SK-N-SH (cell line): Measurements from ENCODE around the gene HAO2. TPM values are rescaled to one million over a fixed set of nuclear protein-coding genes. Genes with fewer than 3 reads are reported as not detected.
A peak's percentile ranks its signal among the peaks of the same experiment; 100 is the strongest.

Experiments
- CTCF ChIA-PET: fragments of 300-600, 350-600 bp; formaldehyde crosslinking; extraction: SDS; loops from one replicate; lab custom pipeline; 2021; lab: Yijun Ruan, JAX
- POLR2A ChIA-PET: fragments of 350-600 bp; sonication (Branson Sonifier 250); formaldehyde crosslinking; extraction: SDS; loops from one replicate; lab custom pipeline; 2020; ENCODE audit warnings: antibody characterized with exemption, inconsistent platforms; lab: Yijun Ruan, JAX
- DNase-seq: peaks from one replicate; pipeline ENCODE4 v3.0.0; 2012
- H2AFZ ChIP-seq: fragments of 200-600 bp; sonication (generic); 2 replicates; pipeline ENCODE4 v1.8.1; 2016; ENCODE audit warnings: antibody characterized with exemption, mild to moderate bottlenecking, low read depth
- H3F3A ChIP-seq: fragments of 200-600 bp; sonication (generic); replicated peaks from 2 replicates; pipeline ENCODE3; 2016; ENCODE audit warnings: antibody characterized with exemption, mild to moderate bottlenecking; ENCODE audit not compliant: insufficient read depth
- H3K27ac ChIP-seq, 2 experiments: fragments of 200-500 bp in 1 of 2; fragments of 200-600 bp in 1 of 2; sonication (Bioruptor generic) in 1 of 2; sonication (generic), shearing (Covaris generic) in 1 of 2; 2 replicates each; pipeline versions ENCODE4 v1.5.1 to v1.6.1; 2014 to 2016; ENCODE audit warnings: low read depth in 2 of 2, inconsistent platforms in 1 of 2, low read length in 1 of 2, mild to moderate bottlenecking in 1 of 2, mixed read lengths in 1 of 2
- H3K27me3 ChIP-seq: fragments of 200-600 bp; sonication (generic), shearing (Covaris generic); 2 replicates; pipeline ENCODE4 v1.6.1; 2016; ENCODE audit warnings: mixed run types; ENCODE audit not compliant: insufficient read depth
- H3K36me3 ChIP-seq, 2 experiments: fragments of 200-500 bp in 1 of 2; fragments of 200-600 bp in 1 of 2; sonication (Bioruptor generic) in 1 of 2; sonication (generic) in 1 of 2; replicated peaks in 1 of 2; 2 replicates each; pipeline versions ENCODE3 to v1.5.1; 2014 to 2016; ENCODE audit warnings: low read length in 1 of 2, mild to moderate bottlenecking in 1 of 2; ENCODE audit not compliant: insufficient read depth in 2 of 2, control insufficient read depth in 1 of 2
- H3K4me1 ChIP-seq, 2 experiments: fragments of 200-500 bp in 1 of 2; fragments of 200-600 bp in 1 of 2; sonication (Bioruptor generic) in 1 of 2; sonication (generic), shearing (Covaris generic) in 1 of 2; 2 replicates each; pipeline versions ENCODE4 v1.5.1 to v1.6.1; 2014 to 2016; ENCODE audit warnings: low read depth in 1 of 2, low read length in 1 of 2, mixed run types in 1 of 2; ENCODE audit not compliant: insufficient read depth in 2 of 2, control insufficient read depth in 1 of 2
- H3K4me2 ChIP-seq: fragments of 200-600 bp; sonication (generic), shearing (Covaris generic); 2 replicates; pipeline ENCODE4 v1.6.1; 2017; ENCODE audit warnings: mixed run types
- H3K4me3 ChIP-seq, 2 experiments: fragments of 200-500 bp in 1 of 2; fragments of 200-600 bp in 1 of 2; sonication (Bioruptor generic) in 1 of 2; sonication (generic), shearing (Covaris generic) in 1 of 2; 2 replicates each; pipeline versions ENCODE4 v1.5.1 to v1.8.1; 2014 to 2016; ENCODE audit warnings: low read depth in 2 of 2, inconsistent platforms in 1 of 2, low read length in 1 of 2, mild to moderate bottlenecking in 1 of 2, mixed read lengths in 1 of 2, moderate library complexity in 1 of 2
- H3K79me2 ChIP-seq: fragments of 200-600 bp; sonication (generic); 2 replicates; pipeline ENCODE4 v1.8.1; 2017; ENCODE audit warnings: mild to moderate bottlenecking; ENCODE audit not compliant: insufficient read depth
- H3K9ac ChIP-seq: fragments of 200-600 bp; sonication (generic); 2 replicates; pipeline ENCODE4 v1.6.1; 2017; ENCODE audit warnings: mixed run types
- H3K9me2 ChIP-seq: fragments of 200-600 bp; sonication (generic); 2 replicates; pipeline ENCODE4 v1.6.1; 2017; ENCODE audit warnings: mixed run types
- H3K9me3 ChIP-seq: fragments of 200-600 bp; sonication (generic); 2 replicates; pipeline ENCODE4 v1.6.1; 2017; ENCODE audit warnings: mixed run types, mild to moderate bottlenecking, moderate library complexity
- H4K20me1 ChIP-seq: fragments of 200-600 bp; sonication (generic); 2 replicates; pipeline ENCODE4 v1.6.1; 2017; ENCODE audit warnings: mild to moderate bottlenecking, mixed run types; ENCODE audit not compliant: insufficient read depth
- CHD2 ChIP-seq: fragments of 150-350 bp; IDR thresholded peaks from 2 replicates; pipeline ENCODE4 v1.6.1; 2018; ENCODE audit warnings: low read length; ENCODE audit not compliant: partially characterized antibody
- CTCF ChIP-seq: fragments of 200-600 bp; sonication (generic); IDR thresholded peaks from 2 replicates; pipeline ENCODE4 v1.6.1; 2017; ENCODE audit warnings: antibody characterized with exemption, mild to moderate bottlenecking, moderate library complexity
- IRF3 ChIP-seq: fragments of 150-350 bp; IDR thresholded peaks from 2 replicates; pipeline ENCODE4 v1.6.1; 2016; ENCODE audit warnings: mild to moderate bottlenecking, low read depth, low read length
- MAX ChIP-seq: IDR thresholded peaks from 2 replicates; pipeline ENCODE4 v1.4.0; 2012; ENCODE audit warnings: low read depth
- MEF2A ChIP-seq: IDR thresholded peaks from 2 replicates; pipeline ENCODE4 v1.4.0; 2012; ENCODE audit warnings: low read depth, borderline replicate concordance
- NFIC ChIP-seq: IDR thresholded peaks from 2 replicates; pipeline ENCODE4 v1.4.0; 2012; ENCODE audit warnings: borderline replicate concordance
- PBX3 ChIP-seq: IDR thresholded peaks from 2 replicates; pipeline ENCODE4; 2012
- RAD21 ChIP-seq: IDR thresholded peaks from 2 replicates; pipeline ENCODE4 v1.6.1; 2012; ENCODE audit warnings: mild to moderate bottlenecking, low read length
- RXRA ChIP-seq: IDR thresholded peaks from 2 replicates; pipeline ENCODE4 v1.4.0; 2012; ENCODE audit warnings: low read depth, mild to moderate bottlenecking, borderline replicate concordance
- SMC3 ChIP-seq: IDR thresholded peaks from 2 replicates; pipeline ENCODE4 v1.6.1; 2012; ENCODE audit warnings: low read depth, low read length, improper control_type of control experiment
- USF2 ChIP-seq: fragments of 150-350 bp; IDR thresholded peaks from 2 replicates; pipeline ENCODE4 v1.6.1; 2017; ENCODE audit warnings: antibody characterized with exemption, low read length, low read depth, borderline replicate concordance
- WGBS: methylation state at CpG from one replicate; pipeline ENCODE4 v1.1.6; 2017; ENCODE audit warnings: low lambda C conversion rate; 5-methylcytosine and 5-hydroxymethylcytosine counted together
- polyA plus RNA-seq, 3 experiments: library from polyadenylated mRNA; depleted of rRNA; stranded (reverse); fragments of >200 nt; gene quantifications; 2 replicates each; pipeline ENCODE4 v1.2.3, GENCODE V29; 2012

HAO2 gene
- polyA plus RNA-seq, 1 of the 3 experiments (the other 2 are of a cell fraction): not detected

GRCh38 chr1:119364640-119365039, 3.9 kb upstream of the HAO2 start:
- Histone ChIP-seq H3K9ac (no peak overlapping the region), H3K4me2 (no peak overlapping the region), H3K9me2 (no peaks in the 10 kb centered on the region), H3K4me1 (no peaks in the 10 kb centered on the region; a peak in 1 of 4 replicates), H3K36me3 (no peaks in the 10 kb centered on the region), H4K20me1 (no peaks in the 10 kb centered on the region), H3K79me2 (no peaks in the 10 kb centered on the region), H2AFZ (no peak overlapping the region), H3K9me3 (no peaks in the 10 kb centered on the region), H3K27ac (no peak overlapping the region), H3K4me3 (no peak overlapping the region)
- WGBS: 0% methylated on average over 4 of the region's 4 CpGs
- ChIA-PET CTCF (interaction anchor here (4.1 kb wide), 1 partner anchor 89 kb away, joined by 23 read pairs; no protein-coding TSS in a partner anchor), POLR2A (no interaction called here)
- DNase-seq: no peak
- no peak for TF ChIP-seq NFIC
- TF ChIP-seq CHD2: no peak
- TF ChIP-seq RAD21: no peak
- no peak for TF ChIP-seq RXRA
- no peak for TF ChIP-seq MEF2A
- no peak for TF ChIP-seq MAX
- TF ChIP-seq, all 33 proteins: peak for 0
- Histone ChIP-seq H3F3A (no peaks in the 10 kb centered on the region), H3K27me3 (peaks cover 46% of the 10 kb centered on the region)

GRCh38 chr1:119366424-119366823, 2.2 kb upstream of the HAO2 start:
- POLR2A ChIA-PET: no interaction called here
- H3K9me2 ChIP-seq: no peaks in the 10 kb centered on the region
- H4K20me1 ChIP-seq: no peaks in the 10 kb centered on the region
- no peak for TF ChIP-seq IRF3
- no peak for TF ChIP-seq NFIC
- no peak for TF ChIP-seq RXRA
- TF ChIP-seq, all 33 proteins: peak for 0
- H3K4me2 ChIP-seq: no peak overlapping the region
- no peaks in the 10 kb centered on the region for H3F3A ChIP-seq
- H2AFZ ChIP-seq: no peak overlapping the region
- H3K4me3 ChIP-seq: no peak overlapping the region
- CTCF ChIA-PET: interaction anchor here (0.8 to 4.1 kb wide), 7 partner anchors 9 to 1289 kb away, joined by 3 to 23 read pairs (median 3); no protein-coding TSS in a partner anchor
- H3K27ac ChIP-seq: no peak overlapping the region
- WGBS: 23% methylated on average over 3 of the region's 3 CpGs
- DNase-seq: no peak
- no peaks in the 10 kb centered on the region for H3K36me3 ChIP-seq
- H3K79me2 ChIP-seq: no peaks in the 10 kb centered on the region
- H3K9ac ChIP-seq: no peak overlapping the region
- peaks cover 39% of the 10 kb centered on the region for H3K27me3 ChIP-seq
- H3K4me1 ChIP-seq: no peaks in the 10 kb centered on the region; a peak in 1 of 4 replicates
- H3K9me3 ChIP-seq: no peaks in the 10 kb centered on the region

GRCh38 chr1:119367432-119368124, 1.0 kb upstream of the HAO2 start:
- Histone ChIP-seq H3K36me3 (no peaks in the 10 kb centered on the region), H3K27ac (no peak overlapping the region), H3K4me1 (no peaks in the 10 kb centered on the region; a peak in 1 of 4 replicates), H2AFZ (no peak overlapping the region), H4K20me1 (no peaks in the 10 kb centered on the region), H3K4me2 (no peak overlapping the region), H3K4me3 (peak overlapping the region in 1 of 2 experiments; percentile 18; a peak in 1 of 4 replicates), H3F3A (no peaks in the 10 kb centered on the region), H3K9me3 (no peaks in the 10 kb centered on the region), H3K27me3 (peaks cover 39% of the 10 kb centered on the region), H3K9ac (no peak overlapping the region), H3K9me2 (no peaks in the 10 kb centered on the region), H3K79me2 (no peaks in the 10 kb centered on the region)
- peak; percentile 35 for DNase-seq
- ChIA-PET CTCF (interaction anchor here (0.7 to 4.1 kb wide), 13 partner anchors 9 to 1290 kb away, joined by 3 to 23 read pairs (median 4); no protein-coding TSS in a partner anchor), POLR2A (no interaction called here)
- TF ChIP-seq PBX3 (no peak), RAD21 (peak; percentile 84), SMC3 (peak; percentile 78), USF2 (no peak), CTCF (peak; percentile 97)
- WGBS: 11% methylated on average over 13 of the region's 13 CpGs
